Breast epithelium (tissue), 3 donors: ENCODE measurements around the gene SLC16A12.

Experiments used
- CTCF ChIP-seq, 3 donors: fragments of 450-650 bp; IDR thresholded peaks; one replicate each; pipeline ENCODE4 v1.5.1; 2016 to 2017; ENCODE audit warnings: antibody characterized with exemption in 3 of 3, mild to moderate bottlenecking in 3 of 3, moderate library complexity in 3 of 3
- POLR2A ChIP-seq: fragments of 450-650 bp; IDR thresholded peaks from one replicate; pipeline ENCODE4 v1.6.1; 2016; ENCODE audit warnings: antibody characterized with exemption, mild to moderate bottlenecking, moderate library complexity
- POLR2AphosphoS5 ChIP-seq, 3 donors: sonication (generic); formaldehyde crosslinking; IDR thresholded peaks; one replicate each; pipeline ENCODE4 v1.6.1; 2017; ENCODE audit warnings: antibody characterized with exemption in 3 of 3

GRCh38 chr10:89563311-89563710 is 27.9 kb upstream of the SLC16A12 start:
- TF ChIP-seq POLR2AphosphoS5 (IDR thresholded peaks at IDR 0.05) (no peak), CTCF (IDR thresholded peaks at IDR 0.05) (no peak), POLR2A (no peak)
